HepG2 (cell line): Measurements from ENCODE around the gene IFITM10. TPM values are rescaled to one million over a fixed set of nuclear protein-coding genes. Genes with fewer than 3 reads are reported as not detected.

ENCODE experiments used
- ASH2L ChIP-seq: fragments of 300-600, 200-600 bp; sonication (generic); IDR thresholded peaks from 2 replicates; pipeline ENCODE4 v1.7.0; 2017; ENCODE audit warnings: low read depth, mild to moderate bottlenecking, moderate library complexity, mixed read lengths, low read length; ENCODE audit not compliant: insufficient read length
- FOXA1 ChIP-seq, 2 experiments: fragments of 450-650 bp in 1 of 2; sonication (generic) in 1 of 2; formaldehyde crosslinking in 1 of 2; IDR thresholded peaks; 2 replicates each; pipeline versions ENCODE4 v1.4.0 to v1.6.1; 2016 to 2020; ENCODE audit warnings: missing genetic modification reagents in 1 of 2
- FOXA3 ChIP-seq: IDR thresholded peaks from 2 replicates; pipeline ENCODE4 v1.6.1; 2016; ENCODE audit warnings: missing genetic modification reagents, missing compliant biosample characterization
- GABPB1 ChIP-seq: IDR thresholded peaks from 2 replicates; pipeline ENCODE4 v1.6.1; 2016; ENCODE audit warnings: mild to moderate bottlenecking, missing genetic modification reagents, moderate library complexity, missing compliant biosample characterization
- HNRNPLL ChIP-seq: fragments of 200-400 bp; formaldehyde crosslinking; IDR thresholded peaks from 2 replicates; pipeline ENCODE4 v1.6.1; 2017; ENCODE audit warnings: mild to moderate bottlenecking, low read depth, low read length; ENCODE audit not compliant: poor library complexity, severe bottlenecking
- JDP2 ChIP-seq: sonication (generic); formaldehyde crosslinking; IDR thresholded peaks from 2 replicates; pipeline ENCODE4 v1.8.1; 2022; ENCODE audit warnings: missing genetic modification reagents, borderline replicate concordance
- SMC3 ChIP-seq: IDR thresholded peaks from 2 replicates; pipeline ENCODE4 v1.6.1; 2011; ENCODE audit warnings: low read length, improper control_type of control experiment
- TAF1 ChIP-seq: sonication (generic); formaldehyde crosslinking; IDR thresholded peaks from 2 replicates; pipeline ENCODE4 v1.4.0; 2020; ENCODE audit warnings: missing genetic modification reagents
- TGIF2 ChIP-seq: IDR thresholded peaks from 2 replicates; pipeline ENCODE4 v1.6.1; 2016; ENCODE audit warnings: control low read depth, missing compliant biosample characterization
- USF2 ChIP-seq, 2 experiments: sonication (generic) in 1 of 2; formaldehyde crosslinking in 1 of 2; IDR thresholded peaks; 2 replicates each; pipeline versions ENCODE4 v1.5.1 to v1.6.1; 2011 to 2020; ENCODE audit warnings: borderline replicate concordance in 1 of 2, low read depth in 1 of 2, low read length in 1 of 2, mild to moderate bottlenecking in 1 of 2, missing genetic modification reagents in 1 of 2, moderate library complexity in 1 of 2
- ZBTB25 ChIP-seq: IDR thresholded peaks from 2 replicates; pipeline ENCODE4 v1.6.1; 2018; ENCODE audit warnings: missing genetic modification reagents
- ZNF142 ChIP-seq: sonication (generic); formaldehyde crosslinking; IDR thresholded peaks from 2 replicates; pipeline ENCODE4 v1.4.0; 2020; ENCODE audit warnings: missing genetic modification reagents
- ZNF331 ChIP-seq: sonication (generic); formaldehyde crosslinking; IDR thresholded peaks from 2 replicates; pipeline ENCODE4 v1.4.0; 2020; ENCODE audit warnings: missing genetic modification reagents
- ZNF496 ChIP-seq: sonication (generic); formaldehyde crosslinking; IDR thresholded peaks from 2 replicates; pipeline ENCODE4 v1.8.1; 2023; ENCODE audit warnings: mild to moderate bottlenecking, moderate library complexity, missing genetic modification reagents; ENCODE audit not compliant: insufficient replicate concordance
- ZNF503 ChIP-seq: sonication (generic); formaldehyde crosslinking; IDR thresholded peaks from 2 replicates; pipeline ENCODE4 v1.4.0; 2020; ENCODE audit warnings: missing genetic modification reagents
- ZNF768 ChIP-seq: sonication (generic); formaldehyde crosslinking; IDR thresholded peaks from 2 replicates; pipeline ENCODE4 v1.4.0; 2020; ENCODE audit warnings: missing genetic modification reagents
- ZSCAN12 ChIP-seq: sonication (generic); formaldehyde crosslinking; IDR thresholded peaks from 2 replicates; pipeline ENCODE4 v1.9.0; 2021; ENCODE audit warnings: mild to moderate bottlenecking, missing genetic modification reagents
- polyA plus RNA-seq, 8 experiments: library from polyadenylated mRNA; depleted of rRNA in 3 of 8; stranded (reverse) in 7 of 8; unstranded in 1 of 8; fragments of >200 nt; fragmentation: Illumina TruSeq in 4 of 8; extraction: Trizol in 4 of 8; gene quantifications; 2 replicates each; pipeline versions ENCODE4 v1.2.1 to v1.2.3, GENCODE V29; 2011 to 2016; ENCODE audit warnings: low read depth in 4 of 8, missing spikeins in 1 of 8, mixed read lengths in 1 of 8; ENCODE audit not compliant: insufficient read depth in 1 of 8
- total RNA-seq, 5 experiments: library from RNA; depleted of rRNA; stranded (reverse); fragments of >200 nt; fragmentation: Illumina TruSeq; extraction: Trizol; gene quantifications; 2 replicates each; pipeline ENCODE4 v1.2.3, GENCODE V29; 2016; ENCODE audit warnings: low read depth in 1 of 5

IFITM10 gene
- total and polyA plus RNA-seq, 2 of the 13 experiments (the other 11 are each of a cell fraction or from before 2014, with no cell fraction given): 0.09 to 0.13 TPM

- no peak for TF ChIP-seq ZNF503 (CRISPR knock-in tag)
- TF ChIP-seq GABPB1 (CRISPR knock-in tag): peak; percentile 46; the same call in 1 of the 2 replicates
- peak; percentile 51; the same call in 1 of the 2 replicates for TF ChIP-seq TGIF2 (CRISPR knock-in tag)
- TF ChIP-seq TAF1 (CRISPR knock-in tag): peak; percentile 59
- TF ChIP-seq USF2 (IDR thresholded peaks at IDR 0.05; ENCODE audit: low read depth, low read length): peak; percentile 93
- TF ChIP-seq USF2 (CRISPR knock-in tag; IDR thresholded peaks at IDR 0.05; ENCODE audit: borderline replicate concordance): peak; percentile 55; the same call in 1 of the 2 replicates
- no peak for TF ChIP-seq FOXA1 (IDR thresholded peaks at IDR 0.05)
- peak; percentile 67; the same call in 1 of the 2 replicates for TF ChIP-seq FOXA1 (CRISPR knock-in tag; IDR thresholded peaks at IDR 0.05)
- peak; percentile 41; the same call in 1 of the 2 replicates for TF ChIP-seq ZNF768 (CRISPR knock-in tag)
- no peak for TF ChIP-seq HNRNPLL
- TF ChIP-seq JDP2: no peak
- TF ChIP-seq ASH2L: no peak
- TF ChIP-seq ZNF331 (CRISPR knock-in tag): no peak
- no peak for TF ChIP-seq ZNF142 (CRISPR knock-in tag)
- no peak for TF ChIP-seq ZNF496 (CRISPR knock-in tag)
- 0 out of 2 replicates have a peak, but pooled peaks have one; percentile 47 for TF ChIP-seq FOXA3 (CRISPR knock-in tag)
- no peak for TF ChIP-seq ZSCAN12
- no peak for TF ChIP-seq ZBTB25 (CRISPR knock-in tag)
- no peak for TF ChIP-seq SMC3
These were observed 13.6 kb upstream of the IFITM10 start, which contains the start of gene CTSD (continued) for GRCh38 chr11:1763796-1764661.
